H1 (cell line): ENCODE measurements around the gene ASPDH. TPM values are rescaled to one million over a fixed set of nuclear protein-coding genes. Genes with fewer than 3 reads are reported as not detected.

Experiments used
- CTCF ChIA-PET: fragments of 300-600 bp; sonication (Branson Sonifier 250); formaldehyde crosslinking; loops from one replicate; lab custom pipeline; 2021; ENCODE audit not compliant: partially characterized antibody; lab: Charles Lee
- POLR2A ChIA-PET: fragments of 300-600 bp; sonication (Branson Sonifier 250); formaldehyde crosslinking; loops from one replicate; lab custom pipeline; 2021; ENCODE audit warnings: inconsistent platforms; ENCODE audit not compliant: partially characterized antibody; lab: Charles Lee
- DNase-seq, 2 experiments: peaks; one replicate each; pipeline versions ENCODE4 v3.0.0 to v3.0.0-alpha.2; 2010 to 2022; ENCODE audit warnings: low spot score in 2 of 2, low read depth in 1 of 2, mixed read lengths in 1 of 2
- FAIRE-seq: peaks from 2 replicates; lab custom pipeline; 2011; peaks lifted over from hg19 to GRCh38; lab: Jason Lieb, UNC
- H2AFZ ChIP-seq: 2 replicates; pipeline ENCODE4 v1.8.1; 2012; ENCODE audit warnings: low read length, inconsistent platforms
- H2AK5ac ChIP-seq: 2 replicates; pipeline ENCODE4 v1.6.1; 2013; ENCODE audit warnings: low read depth, low read length
- H2BK120ac ChIP-seq: replicated peaks from 2 replicates; pipeline ENCODE3; 2013; ENCODE audit warnings: low read depth, low read length, inconsistent platforms
- H2BK12ac ChIP-seq: 2 replicates; pipeline ENCODE4 v1.6.1; 2013; ENCODE audit warnings: low read depth, low read length
- H2BK15ac ChIP-seq: 2 replicates; pipeline ENCODE4 v1.6.1; 2013; ENCODE audit warnings: low read length
- H2BK20ac ChIP-seq: 2 replicates; pipeline ENCODE4 v1.6.1; 2013; ENCODE audit warnings: low read length
- H2BK5ac ChIP-seq: 2 replicates; pipeline ENCODE4 v1.6.1; 2013; ENCODE audit warnings: low read depth, low read length
- H3K14ac ChIP-seq: 2 replicates; pipeline ENCODE4 v1.6.1; 2013; ENCODE audit warnings: inconsistent platforms; ENCODE audit not compliant: insufficient read length
- H3K18ac ChIP-seq: 2 replicates; pipeline ENCODE4 v1.6.1; 2013; ENCODE audit warnings: low read length; ENCODE audit errors: extremely low read depth
- H3K23ac ChIP-seq: 2 replicates; pipeline ENCODE4 v1.6.1; 2013; ENCODE audit warnings: inconsistent platforms; ENCODE audit not compliant: insufficient read length
- H3K23me2 ChIP-seq: 2 replicates; pipeline ENCODE4 v1.6.1; 2013; ENCODE audit warnings: low read depth, low read length
- H3K27ac ChIP-seq: 2 replicates; pipeline ENCODE4 v1.6.1; 2011; ENCODE audit warnings: low read depth, low read length, inconsistent platforms
- H3K27me3 ChIP-seq, 4 experiments: replicated peaks in 1 of 4; 1 replicate in 1 of 4; 2 replicates in 3 of 4; pipeline versions ENCODE4 v1.6.1 to v1.8.1; 2011 to 2013; ENCODE audit warnings: low read length in 3 of 4, mild to moderate bottlenecking in 3 of 4, inconsistent platforms in 2 of 4, mixed read lengths in 2 of 4, moderate library complexity in 1 of 4; ENCODE audit not compliant: control insufficient read depth in 3 of 4, insufficient read depth in 3 of 4; ENCODE audit errors: extremely low read depth in 1 of 4
- H3K36me3 ChIP-seq, 4 experiments: 2 replicates each; pipeline versions ENCODE4 v1.6.1 to v1.8.1; 2011 to 2013; ENCODE audit warnings: mild to moderate bottlenecking in 4 of 4, low read length in 3 of 4, moderate library complexity in 2 of 4, control low read depth in 1 of 4, inconsistent platforms in 1 of 4; ENCODE audit not compliant: insufficient read depth in 4 of 4, control insufficient read depth in 2 of 4
- H3K4ac ChIP-seq: replicated peaks from 2 replicates; pipeline ENCODE3; 2013; ENCODE audit warnings: low read length, low read depth, mixed read lengths, inconsistent platforms; ENCODE audit not compliant: insufficient read length
- H3K4me1 ChIP-seq, 4 experiments: replicated peaks in 1 of 4; 1 replicate in 1 of 4; 2 replicates in 3 of 4; pipeline versions ENCODE4 v1.6.1 to v1.8.1; 2011 to 2013; ENCODE audit warnings: low read length in 3 of 4, inconsistent platforms in 2 of 4, mixed read lengths in 1 of 4; ENCODE audit not compliant: insufficient read depth in 4 of 4, control insufficient read depth in 3 of 4
- H3K4me2 ChIP-seq, 2 experiments: 2 replicates each; pipeline versions ENCODE4 v1.6.1 to v1.8.1; 2011 to 2013; ENCODE audit warnings: low read depth in 2 of 2, low read length in 2 of 2, control low read depth in 1 of 2, inconsistent platforms in 1 of 2, mild to moderate bottlenecking in 1 of 2; ENCODE audit not compliant: insufficient read depth in 1 of 2
- H3K4me3 ChIP-seq, 4 experiments: fragments of 200-600, 300-600 bp in 1 of 4; sonication (generic), shearing (Covaris generic), sonication (Bioruptor Twin) in 1 of 4; 2 replicates each; pipeline versions ENCODE4 v1.5.1 to v1.8.1; 2011 to 2016; ENCODE audit warnings: low read length in 4 of 4, low read depth in 3 of 4, control low read depth in 2 of 4, inconsistent platforms in 2 of 4, mild to moderate bottlenecking in 2 of 4, mixed read lengths in 1 of 4, moderate library complexity in 1 of 4; ENCODE audit not compliant: insufficient read depth in 2 of 4; ENCODE audit errors: extremely low read depth in 1 of 4
- H3K56ac ChIP-seq: replicated peaks from 2 replicates; pipeline ENCODE3; 2013; ENCODE audit warnings: low read depth, mild to moderate bottlenecking, mixed read lengths, low read length, inconsistent platforms; ENCODE audit not compliant: insufficient read length
- H3K79me1 ChIP-seq: 2 replicates; pipeline ENCODE4 v1.6.1; 2013; ENCODE audit warnings: low read depth, low read length, control low read depth
- H3K79me2 ChIP-seq, 2 experiments: 2 replicates each; pipeline versions ENCODE4 v1.6.1 to v1.8.1; 2012 to 2013; ENCODE audit warnings: low read length in 2 of 2, mild to moderate bottlenecking in 2 of 2, inconsistent platforms in 1 of 2; ENCODE audit not compliant: insufficient read depth in 2 of 2, control insufficient read depth in 1 of 2
- H3K9ac ChIP-seq, 4 experiments: replicated peaks in 1 of 4; 1 replicate in 1 of 4; 2 replicates in 3 of 4; pipeline versions ENCODE4 v1.6.1 to v1.8.1; 2011 to 2013; ENCODE audit warnings: low read depth in 3 of 4, low read length in 3 of 4, control low read depth in 2 of 4, mild to moderate bottlenecking in 2 of 4, moderate library complexity in 2 of 4, inconsistent platforms in 1 of 4; ENCODE audit errors: extremely low read depth in 1 of 4
- H3K9me3 ChIP-seq, 2 experiments: 2 replicates each; pipeline versions ENCODE4 v1.6.1 to v1.8.1; 2012 to 2013; ENCODE audit warnings: mild to moderate bottlenecking in 2 of 2, moderate library complexity in 2 of 2, control low read depth in 1 of 2, inconsistent platforms in 1 of 2, low read depth in 1 of 2, low read length in 1 of 2, mixed read lengths in 1 of 2; ENCODE audit not compliant: insufficient read depth in 2 of 2
- H4K20me1 ChIP-seq, 2 experiments: replicated peaks in 1 of 2; 2 replicates each; pipeline versions ENCODE3 to v1.8.1; 2011 to 2013; ENCODE audit warnings: inconsistent platforms in 2 of 2, low read length in 2 of 2, mild to moderate bottlenecking in 1 of 2; ENCODE audit not compliant: insufficient read depth in 2 of 2, control insufficient read depth in 1 of 2
- H4K5ac ChIP-seq: 2 replicates; pipeline ENCODE4 v1.6.1; 2013; ENCODE audit warnings: low read length, low read depth, mixed read lengths, inconsistent platforms; ENCODE audit not compliant: insufficient read length
- H4K8ac ChIP-seq: 2 replicates; pipeline ENCODE4 v1.8.0; 2013; ENCODE audit warnings: mild to moderate bottlenecking, moderate library complexity, low read length, inconsistent platforms; ENCODE audit not compliant: insufficient read depth; ENCODE audit errors: extremely low read depth
- H4K91ac ChIP-seq: replicated peaks from 2 replicates; pipeline ENCODE3; 2013; ENCODE audit warnings: low read length, mixed read lengths, inconsistent platforms; ENCODE audit not compliant: insufficient read length
- BCL11A ChIP-seq, 2 experiments: IDR thresholded peaks; one replicate each; pipeline ENCODE4 v1.6.1; 2011; ENCODE audit warnings: low read depth in 2 of 2, low read length in 2 of 2, mild to moderate bottlenecking in 2 of 2
- BRCA1 ChIP-seq: IDR thresholded peaks from 2 replicates; pipeline ENCODE4 v1.6.1; 2012; ENCODE audit warnings: low read depth, low read length, improper control_type of control experiment
- SP1 ChIP-seq: IDR thresholded peaks from 2 replicates; pipeline ENCODE4 v1.6.1; 2011; ENCODE audit warnings: low read depth, low read length
- SUZ12 ChIP-seq: fragments of 200-600 bp; sonication (generic); IDR thresholded peaks from 2 replicates; pipeline ENCODE4 v1.6.1; 2012; ENCODE audit warnings: mild to moderate bottlenecking, inconsistent platforms, low read length, moderate library complexity, mixed read lengths
- WGBS, 2 experiments: shearing (Covaris generic) in 1 of 2; methylation state at CpG; one replicate each; pipeline versions ENCODE4 v1.1.6 to v1.1.7; 2013 to 2015; ENCODE audit warnings: low lambda C conversion rate in 2 of 2, mixed read lengths in 2 of 2, inconsistent platforms in 1 of 2, low coverage in 1 of 2, missing lambda C conversion rate in 1 of 2; ENCODE audit not compliant: insufficient replicate concordance in 2 of 2, insufficient coverage in 1 of 2, insufficient read length in 1 of 2; ENCODE audit errors: extremely low coverage in 1 of 2, missing lambda C conversion rate in 1 of 2; 5-methylcytosine and 5-hydroxymethylcytosine counted together
- polyA plus RNA-seq, 7 experiments: library from polyadenylated mRNA; depleted of rRNA in 3 of 7; stranded (reverse) in 5 of 7; unstranded in 2 of 7; fragments of >200 nt in 5 of 7; fragments of 200-250 nt in 2 of 7; gene quantifications; 1 replicate in 5 of 7; 2 replicates in 1 of 7; 4 replicates in 1 of 7; pipeline versions ENCODE4 v1.2.1 to v1.2.3, GENCODE V29; 2011 to 2013; ENCODE audit warnings: missing spikeins in 2 of 7, mixed read lengths in 2 of 7
- total RNA-seq: library from RNA; stranded (reverse); fragmentation: NEBNext Ultra II Directional; extraction: Animal tissue kit (Norgen Biotek cat#: 25700); gene quantifications from 2 replicates; pipeline ENCODE4 v1.2.1, GENCODE V29; 2021

Gene ASPDH
- total and polyA plus RNA-seq, 2 of the 8 experiments (the other 6 are each of a cell fraction or from before 2014, with no cell fraction given), result not detected

DNA sequence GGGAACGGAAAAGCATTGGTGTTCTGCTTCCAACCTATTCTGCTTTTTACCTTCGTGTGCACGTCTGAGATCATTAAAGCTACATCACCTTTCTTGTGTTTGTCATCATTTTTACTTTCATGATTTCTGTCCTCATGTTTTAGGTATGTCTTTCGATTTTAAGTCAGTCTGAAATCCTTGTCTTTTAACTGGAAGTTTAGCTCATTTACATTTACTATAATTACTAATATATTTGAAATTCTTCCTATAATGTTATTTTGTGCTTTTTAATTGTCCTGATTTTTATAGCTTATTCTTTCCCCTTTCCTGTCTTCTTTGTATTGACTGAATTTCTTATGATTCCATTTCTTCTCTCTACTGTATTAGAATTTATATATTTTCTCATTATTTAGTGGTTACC lies 19.2 kb upstream of the ASPDH start:
- Histone ChIP-seq H3K27ac (no peak overlapping the region), H4K8ac (no peak overlapping the region), H3K4ac (no peak overlapping the region), H2AK5ac (no peak overlapping the region), H3K36me3 (0 out of 8 replicates have a peak, but pooled peaks cover 0 to 3% (median 0%) of the 10 kb centered on the region in 4 experiments), H2BK15ac (no peak overlapping the region), H3K27me3 (no peaks in the 10 kb centered on the region; a peak in 1 of 7 replicates), H3K14ac (no peak overlapping the region), H3K23ac (no peak overlapping the region), H3K9me3 (peaks cover 0 to 3% of the 10 kb centered on the region in 2 experiments; a peak in 1 of 4 replicates), H3K79me2 (no peaks in the 10 kb centered on the region), H4K91ac (no peak overlapping the region), H4K20me1 (peaks cover 0 to 4% of the 10 kb centered on the region in 2 experiments), H3K4me3 (no peak overlapping the region), H3K18ac (no peak overlapping the region), H3K56ac (no peak overlapping the region), H3K4me2 (no peak overlapping the region), H4K5ac (no peak overlapping the region), H2BK5ac (no peak overlapping the region), H2BK120ac (no peak overlapping the region), H3K9ac (no peak overlapping the region), H3K23me2 (no peaks in the 10 kb centered on the region; the same call in 1 of the 2 replicates), H3K4me1 (peaks cover 0 to 5% (median 1%) of the 10 kb centered on the region in 4 experiments; a peak in 3 of 7 replicates), H2AFZ (no peak overlapping the region), H3K79me1 (no peaks in the 10 kb centered on the region)
- POLR2A ChIA-PET, result no interaction called here
- 91% methylated on average over 4 of the region's 4 CpGs; no CpG with 5 or more reads in 1 of the 2 experiments for WGBS, 2 experiments
- CTCF ChIA-PET, result interaction anchor here (0.7 to 17.1 kb wide), 7 partner anchors 13 to 250 kb away, joined by 3 to 269 read pairs (median 4); partner anchors contain the start of genes ASPDH and JOSD2
- FAIRE-seq (no peak), DNase-seq (no peak)
- TF ChIP-seq SP1 (no peak), BCL11A (IDR thresholded peaks at IDR 0.05; ENCODE audit: low read depth in 2 of 2, low read length in 2 of 2) (no peak), BRCA1 (no peak), SUZ12 (no peak)
- TF ChIP-seq, all 59 proteins: peak for 0
- no peak overlapping the region for H2BK12ac ChIP-seq
- H2BK20ac ChIP-seq, result no peak overlapping the region
